NCI-H1092 (cell line): Measurements from ENCODE around the gene MYO1D.
A peak's percentile ranks its signal among the peaks of the same experiment; 100 is the strongest.

ENCODE experiments used
- DNase-seq: peaks from one replicate; lab custom pipeline; 2025; lab: John Stamatoyannopoulos, UW

Gene MYO1D

GRCh38 chr17:32488177-32488542 is 388.8 kb downstream of the MYO1D start:
- DNase-seq: no peak

GRCh38 chr17:32487473-32488176 is 389.3 kb downstream of the MYO1D start:
- no peak for DNase-seq

- DNase-seq: peak; percentile 67
Measured at GRCh38 chr17:32486701-32487472, 390.0 kb downstream of the MYO1D start, which contains the start of gene CDK5R1. TSS of gene CDK5R1 (plus strand) at chr17:32486993. CDS start at chr17:32487621, 628 bp downstream.

- DNase-seq: peak; percentile 80
Measured at GRCh38 chr17:32486111-32486700, 390.7 kb downstream of the MYO1D start.

GRCh38 chr17:32485261-32486110 is 391.4 kb downstream of the MYO1D start:
- DNase-seq: no peak

- no peak for DNase-seq
Measured at GRCh38 chr17:32484628-32485027, 392.3 kb downstream of the MYO1D start.

GRCh38 chr17:32484041-32484461 is 392.9 kb downstream of the MYO1D start:
- DNase-seq: no peak

- DNase-seq: peak; percentile 77
Measured at GRCh38 chr17:32483451-32484019, 393.4 kb downstream of the MYO1D start.

GRCh38 chr17:32482568-32483320 is 394.2 kb downstream of the MYO1D start:
- DNase-seq: no peak

GRCh38 chr17:32481193-32481592 is 395.7 kb downstream of the MYO1D start:
- DNase-seq: no peak

- no peak for DNase-seq
Measured at GRCh38 chr17:32479074-32479617, 397.8 kb downstream of the MYO1D start.

GRCh38 chr17:32477220-32477619 is 399.7 kb downstream of the MYO1D start:
- DNase-seq: no peak

GRCh38 chr17:32475258-32475657 is 401.7 kb downstream of the MYO1D start:
- DNase-seq: no peak

- no peak for DNase-seq
Measured at GRCh38 chr17:32471652-32472051, 405.3 kb downstream of the MYO1D start.

GRCh38 chr17:32470405-32471167 is 406.3 kb downstream of the MYO1D start:
- DNase-seq: no peak

- no peak for DNase-seq
Measured at GRCh38 chr17:32467949-32468348, 409.0 kb downstream of the MYO1D start.

- no peak for DNase-seq
Measured at GRCh38 chr17:32464374-32464773, 412.6 kb downstream of the MYO1D start.

GRCh38 chr17:32463304-32463703 is 413.6 kb downstream of the MYO1D start:
- DNase-seq: no peak

- DNase-seq: peak; percentile 37
Measured at GRCh38 chr17:32461853-32462617, 414.9 kb downstream of the MYO1D start.
